K562 (cell line): ENCODE results near the gene ADCY6. TPM values are rescaled to one million over a fixed set of nuclear protein-coding genes. Genes with fewer than 3 reads are reported as not detected.

ENCODE experiments used
- ATAC-seq: fragments of 200-7000 bp; cut with Tn5 transposase; 3 replicates; pipeline ENCODE4 v1.9.1; 2020; ENCODE audit warnings: moderate library complexity
- BruUV-seq: library from RNA; stranded (reverse); fragments of 400-500 nt; replicated peaks from 2 replicates; lab custom pipeline; 2021; lab: Mats Ljungman, UMichigan
- CTCF ChIA-PET: fragments of 300-600 bp; formaldehyde crosslinking; extraction: SDS; loops from one replicate; lab custom pipeline; 2021; ENCODE audit warnings: low intra/inter-chr PET ratio; lab: Yijun Ruan, JAX
- POLR2A ChIA-PET: fragments of 300-600, 350-650 bp; sonication (Branson Sonifier 250); formaldehyde crosslinking; extraction: SDS; loops from one replicate; lab custom pipeline; 2021; ENCODE audit warnings: antibody characterized with exemption, inconsistent platforms; lab: Yijun Ruan, JAX
- DNase-seq, 4 experiments: peaks; one replicate each; pipeline versions ENCODE4 v3.0.0 to v3.0.0-alpha.2; 2011 to 2018; ENCODE audit warnings: low spot score in 3 of 4, mixed read lengths in 3 of 4; ENCODE audit errors: extremely low read depth in 1 of 4
- FAIRE-seq: peaks from 2 replicates; lab custom pipeline; 2011; peaks lifted over from hg19 to GRCh38; lab: Jason Lieb, UNC
- H2AFZ ChIP-seq: 2 replicates; pipeline ENCODE4 v1.6.0; 2011; ENCODE audit warnings: low read depth, low read length, control low read depth, inconsistent platforms
- H3K27ac ChIP-seq: fragments of 200-600 bp; 3 replicates; pipeline ENCODE4 v1.8.0; 2011; ENCODE audit warnings: low read depth, mild to moderate bottlenecking, control low read depth, inconsistent platforms, low read length, moderate library complexity, mixed read lengths; ENCODE audit errors: extremely low read depth
- H3K27me3 ChIP-seq, 2 experiments: fragments of 300-600 bp in 1 of 2; 2 replicates in 1 of 2; 3 replicates in 1 of 2; pipeline versions ENCODE4 v1.6.0 to v1.8.0; 2011; ENCODE audit warnings: inconsistent platforms in 2 of 2, low read length in 2 of 2, mild to moderate bottlenecking in 1 of 2, mixed read lengths in 1 of 2, moderate library complexity in 1 of 2; ENCODE audit not compliant: control insufficient read depth in 2 of 2, insufficient read depth in 2 of 2
- H3K36me3 ChIP-seq: fragments of 300-600 bp; 3 replicates; pipeline ENCODE4 v1.8.0; 2011; ENCODE audit warnings: mild to moderate bottlenecking, low read length, inconsistent platforms; ENCODE audit not compliant: control insufficient read depth, insufficient read depth
- H3K4me1 ChIP-seq, 2 experiments: fragments of 200-600 bp in 1 of 2; replicated peaks in 1 of 2; 2 replicates in 1 of 2; 3 replicates in 1 of 2; pipeline versions ENCODE4 v1.5.1 to v1.8.0; 2011; ENCODE audit warnings: inconsistent platforms in 2 of 2, low read length in 2 of 2, mild to moderate bottlenecking in 1 of 2, mixed read lengths in 1 of 2, moderate library complexity in 1 of 2; ENCODE audit not compliant: control insufficient read depth in 2 of 2, insufficient read depth in 2 of 2
- H3K4me2 ChIP-seq: 2 replicates; pipeline ENCODE4 v1.6.1; 2011; ENCODE audit warnings: low read length, control low read depth, inconsistent platforms, mixed read lengths; ENCODE audit not compliant: insufficient read depth
- H3K4me3 ChIP-seq: fragments of 200-600 bp; sonication (generic), shearing (Covaris generic); 2 replicates; pipeline ENCODE4 v1.5.1; 2016; ENCODE audit warnings: control low read depth, inconsistent platforms
- H3K79me2 ChIP-seq: fragments of 200-600 bp; 3 replicates; pipeline ENCODE4 v1.8.0; 2011; ENCODE audit warnings: low read length, inconsistent platforms; ENCODE audit not compliant: control insufficient read depth, insufficient read depth
- H3K9ac ChIP-seq, 2 experiments: 2 replicates each; pipeline versions ENCODE4 v1.6.0 to v1.6.1; 2011; ENCODE audit warnings: low read depth in 2 of 2, low read length in 2 of 2, control low read depth in 1 of 2, inconsistent platforms in 1 of 2, mild to moderate bottlenecking in 1 of 2, mixed read lengths in 1 of 2; ENCODE audit not compliant: insufficient read depth in 1 of 2
- H3K9me1 ChIP-seq: one replicate; pipeline ENCODE4 v1.6.0; 2011; ENCODE audit warnings: inconsistent platforms, mild to moderate bottlenecking, low read length, moderate library complexity; ENCODE audit not compliant: control insufficient read depth, insufficient read depth
- H3K9me3 ChIP-seq: replicated peaks from 2 replicates; pipeline ENCODE4 v1.5.1; 2011; ENCODE audit warnings: low read depth, low read length, inconsistent platforms; ENCODE audit not compliant: control insufficient read depth, insufficient read depth
- H4K20me1 ChIP-seq: replicated peaks from 2 replicates; pipeline ENCODE4 v1.6.1; 2011; ENCODE audit warnings: low read length, inconsistent platforms, mixed read lengths; ENCODE audit not compliant: control insufficient read depth, insufficient read depth
- CHCHD3 ChIP-seq: fragments of 250-450 bp; sonication (Bioruptor Pico); IDR thresholded peaks from 2 replicates; pipeline ENCODE4 v2.1.2; 2022; ENCODE audit warnings: mild to moderate bottlenecking
- CTCF ChIP-seq, 3 experiments: IDR thresholded peaks in 2 of 3; conservative IDR thresholded peaks in 1 of 3; 2 replicates each; pipeline ENCODE4 v1.5.1; 2011 to 2012; ENCODE audit warnings: low read length in 3 of 3, mild to moderate bottlenecking in 3 of 3, control low read depth in 2 of 3, improper control_type of control experiment in 1 of 3, inconsistent platforms in 1 of 3, low read depth in 1 of 3, mixed read lengths in 1 of 3, moderate library complexity in 1 of 3; ENCODE audit not compliant: insufficient read depth in 2 of 3
- ELF4 ChIP-seq: fragments of 450-650 bp; formaldehyde crosslinking; IDR thresholded peaks from 2 replicates; pipeline ENCODE4 v1.4.0; 2022; ENCODE audit warnings: missing genetic modification characterization
- HEY1 ChIP-seq: fragments of 250-450 bp; sonication (Bioruptor Pico); IDR thresholded peaks from 2 replicates; pipeline ENCODE4 v1.5.0; 2020; ENCODE audit warnings: mild to moderate bottlenecking, moderate library complexity, borderline replicate concordance
- KAT2B ChIP-seq: IDR thresholded peaks from one replicate; pipeline ENCODE4 v1.6.1; 2012; ENCODE audit warnings: low read depth, mild to moderate bottlenecking, control low read depth, inconsistent platforms, low read length, moderate library complexity
- RFX1 ChIP-seq: fragments of 450-650 bp; IDR thresholded peaks from 2 replicates; pipeline ENCODE4 v1.6.1; 2016; ENCODE audit warnings: mild to moderate bottlenecking, moderate library complexity
- SUPT5H ChIP-seq: fragments of 450-650 bp; IDR thresholded peaks from 2 replicates; pipeline ENCODE4 v1.6.1; 2016
- TAF7 ChIP-seq: fragments of 450-650 bp; IDR thresholded peaks from 2 replicates; pipeline ENCODE4 v1.6.1; 2016; ENCODE audit warnings: missing genetic modification characterization, missing compliant biosample characterization
- ZNF121 ChIP-seq: sonication (generic); formaldehyde crosslinking; conservative IDR thresholded peaks from 2 replicates; pipeline ENCODE4 v1.8.0; 2022; ENCODE audit warnings: missing genetic modification reagents
- WGBS: fragments of 100-300 bp; shearing (Covaris generic); methylation state at CpG from one replicate; pipeline ENCODE4 v1.1.6; 2016; ENCODE audit warnings: low coverage, mixed read lengths; ENCODE audit not compliant: insufficient coverage; ENCODE audit errors: missing lambda C conversion rate; 5-methylcytosine and 5-hydroxymethylcytosine counted together
- in situ Hi-C: fragments of 300-500 bp; cut with MboI; formaldehyde crosslinking; loops from 4 replicates; pipeline ENCODE4 v1.15.0; 2018; ENCODE audit warnings: inconsistent platforms, mixed read lengths
- intact Hi-C: fragments of 100-400 bp; cut with micrococcal nuclease; formaldehyde crosslinking; loops from 2 replicates; pipeline ENCODE4 v1.14.2; 2022
- polyA plus RNA-seq, 8 experiments: library from polyadenylated mRNA; depleted of rRNA in 4 of 8; stranded (reverse) in 5 of 8; unstranded in 3 of 8; fragments of >200 nt; fragmentation: Nextera tagmentation in 2 of 8; fragmentation: Illumina TruSeq in 1 of 8; extraction: Ambion mirVana in 2 of 8; extraction: Trizol in 1 of 8; gene quantifications; 2 replicates each; pipeline versions ENCODE4 v1.2.1 to v1.2.3, GENCODE V29; 2011 to 2014; ENCODE audit warnings: inconsistent platforms in 1 of 8, missing spikeins in 1 of 8
- total RNA-seq, 7 experiments: library from RNA; depleted of rRNA in 6 of 7; stranded (reverse); fragments of >200 nt in 6 of 7; fragmentation: Illumina TruSeq in 2 of 7; extraction: Trizol in 2 of 7; gene quantifications; 2 replicates each; pipeline versions ENCODE4 v1.2.1 to v1.2.3, GENCODE V29; 2011 to 2021; ENCODE audit warnings: low replicate concordance in 1 of 7
- TF ChIP-seq, protein P1 (sequence below): sonication (generic); IDR thresholded peaks from 2 replicates; pipeline ENCODE4 v1.6.1; 2016
- TF ChIP-seq, protein P2 (sequence below): fragments of 250-450 bp; sonication (Bioruptor Pico); IDR thresholded peaks from 2 replicates; pipeline ENCODE4 v1.4.0; 2020; ENCODE audit warnings: mild to moderate bottlenecking, moderate library complexity

ADCY6 gene
- total and polyA plus RNA-seq, 9 of the 15 experiments (the other 6 are each of a cell fraction or from before 2014, with no cell fraction given): 0.01 to 1.0 (median 0.53) TPM

GRCh38 chr12:48777501-48778400 is 11.1 kb downstream of the ADCY6 start:
- CTCF ChIA-PET: no interaction called here
- Histone ChIP-seq H3K9me1 (no peaks in the 10 kb centered on the region), H2AFZ (no peak overlapping the region), H3K9me3 (no peaks in the 10 kb centered on the region), H3K9ac (no peak overlapping the region; a peak in 1 of 4 replicates), H3K36me3 (no peaks in the 10 kb centered on the region), H3K4me3 (no peak overlapping the region), H3K27me3 (peaks cover 31 to 86% of the 10 kb centered on the region in 2 experiments; a peak in 4 of 5 replicates), H3K79me2 (no peaks in the 10 kb centered on the region), H3K4me2 (no peak overlapping the region), H4K20me1 (peaks cover 12% of the 10 kb centered on the region; the same call in 1 of the 2 replicates), H3K27ac (no peak overlapping the region), H3K4me1 (peaks cover 0 to 9% of the 10 kb centered on the region in 2 experiments; a peak in 3 of 5 replicates)
- POLR2A ChIA-PET: interaction anchor here (0.5 kb wide), 1 partner anchor 489 kb away, joined by 3 read pairs; no protein-coding TSS in a partner anchor
- intact Hi-C loops: no loop called here
- in situ Hi-C loops: loop anchor here (25.0 kb wide), 1 partner anchor 240 kb away; the partner anchor contains the start of gene OR8S1
- TF ChIP-seq SUPT5H (no peak), TAF7 (no peak), HEY1 (no peak), CTCF (IDR thresholded peaks at IDR 0.05 in 2 of 3, conservative IDR thresholded peaks at IDR 0.05 in 1 of 3; ENCODE audit: insufficient read depth in 2 of 3, low read depth in 1 of 3, low read length in 3 of 3) (no peak), KAT2B (no peak), ELF4 (CRISPR knock-in tag) (no peak), CHCHD3 (CRISPR knock-in tag) (no peak), RFX1 (peak; percentile 71), ZNF121 (CRISPR knock-in tag) (peak; percentile 36; the same call in 1 of the 2 replicates)
- TF ChIP-seq, protein P1, sequence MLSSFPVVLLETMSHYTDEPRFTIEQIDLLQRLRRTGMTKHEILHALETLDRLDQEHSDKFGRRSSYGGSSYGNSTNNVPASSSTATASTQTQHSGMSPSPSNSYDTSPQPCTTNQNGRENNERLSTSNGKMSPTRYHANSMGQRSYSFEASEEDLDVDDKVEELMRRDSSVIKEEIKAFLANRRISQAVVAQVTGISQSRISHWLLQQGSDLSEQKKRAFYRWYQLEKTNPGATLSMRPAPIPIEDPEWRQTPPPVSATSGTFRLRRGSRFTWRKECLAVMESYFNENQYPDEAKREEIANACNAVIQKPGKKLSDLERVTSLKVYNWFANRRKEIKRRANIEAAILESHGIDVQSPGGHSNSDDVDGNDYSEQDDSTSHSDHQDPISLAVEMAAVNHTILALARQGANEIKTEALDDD: no peak
- TF ChIP-seq, protein P2, sequence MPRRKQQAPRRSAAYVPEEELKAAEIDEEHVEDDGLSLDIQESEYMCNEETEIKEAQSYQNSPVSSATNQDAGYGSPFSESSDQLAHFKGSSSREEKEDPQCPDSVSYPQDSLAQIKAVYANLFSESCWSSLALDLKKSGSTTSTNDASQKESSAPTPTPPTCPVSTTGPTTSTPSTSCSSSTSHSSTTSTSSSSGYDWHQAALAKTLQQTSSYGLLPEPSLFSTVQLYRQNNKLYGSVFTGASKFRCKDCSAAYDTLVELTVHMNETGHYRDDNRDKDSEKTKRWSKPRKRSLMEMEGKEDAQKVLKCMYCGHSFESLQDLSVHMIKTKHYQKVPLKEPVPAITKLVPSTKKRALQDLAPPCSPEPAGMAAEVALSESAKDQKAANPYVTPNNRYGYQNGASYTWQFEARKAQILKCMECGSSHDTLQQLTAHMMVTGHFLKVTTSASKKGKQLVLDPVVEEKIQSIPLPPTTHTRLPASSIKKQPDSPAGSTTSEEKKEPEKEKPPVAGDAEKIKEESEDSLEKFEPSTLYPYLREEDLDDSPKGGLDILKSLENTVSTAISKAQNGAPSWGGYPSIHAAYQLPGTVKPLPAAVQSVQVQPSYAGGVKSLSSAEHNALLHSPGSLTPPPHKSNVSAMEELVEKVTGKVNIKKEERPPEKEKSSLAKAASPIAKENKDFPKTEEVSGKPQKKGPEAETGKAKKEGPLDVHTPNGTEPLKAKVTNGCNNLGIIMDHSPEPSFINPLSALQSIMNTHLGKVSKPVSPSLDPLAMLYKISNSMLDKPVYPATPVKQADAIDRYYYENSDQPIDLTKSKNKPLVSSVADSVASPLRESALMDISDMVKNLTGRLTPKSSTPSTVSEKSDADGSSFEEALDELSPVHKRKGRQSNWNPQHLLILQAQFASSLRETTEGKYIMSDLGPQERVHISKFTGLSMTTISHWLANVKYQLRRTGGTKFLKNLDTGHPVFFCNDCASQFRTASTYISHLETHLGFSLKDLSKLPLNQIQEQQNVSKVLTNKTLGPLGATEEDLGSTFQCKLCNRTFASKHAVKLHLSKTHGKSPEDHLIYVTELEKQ (CRISPR knock-in tag): no peak
- no peak for DNase-seq
- BruUV-seq: no TSS peak
- FAIRE-seq: no peak
- no peak for ATAC-seq
- WGBS: 17% methylated on average over 16 of the region's 16 CpGs
